Stomach (tissue), 4 donors: ENCODE data around the gene SGCA.

Experiments used
- POLR2A ChIP-seq, 4 donors: fragments of 450-650 bp; IDR thresholded peaks; one replicate each; pipeline ENCODE4 v1.6.1; 2016; ENCODE audit warnings: antibody characterized with exemption in 4 of 4, control low read depth in 2 of 4, mild to moderate bottlenecking in 1 of 4, moderate library complexity in 1 of 4
- POLR2AphosphoS5 ChIP-seq, 3 donors: sonication (generic); formaldehyde crosslinking; IDR thresholded peaks; one replicate each; pipeline ENCODE4 v1.6.1; 2016; ENCODE audit warnings: antibody characterized with exemption in 3 of 3
- TF ChIP-seq, protein P1 (sequence below), 7 experiments: fragments of 450-650 bp in 4 of 7; fragments of 200-600 bp in 3 of 7; sonication (generic) in 3 of 7; IDR thresholded peaks; one replicate each; pipeline ENCODE4 v1.5.1; 2016 to 2019; ENCODE audit warnings: antibody characterized with exemption in 7 of 7, control low read depth in 2 of 7, mild to moderate bottlenecking in 1 of 7

DNA sequence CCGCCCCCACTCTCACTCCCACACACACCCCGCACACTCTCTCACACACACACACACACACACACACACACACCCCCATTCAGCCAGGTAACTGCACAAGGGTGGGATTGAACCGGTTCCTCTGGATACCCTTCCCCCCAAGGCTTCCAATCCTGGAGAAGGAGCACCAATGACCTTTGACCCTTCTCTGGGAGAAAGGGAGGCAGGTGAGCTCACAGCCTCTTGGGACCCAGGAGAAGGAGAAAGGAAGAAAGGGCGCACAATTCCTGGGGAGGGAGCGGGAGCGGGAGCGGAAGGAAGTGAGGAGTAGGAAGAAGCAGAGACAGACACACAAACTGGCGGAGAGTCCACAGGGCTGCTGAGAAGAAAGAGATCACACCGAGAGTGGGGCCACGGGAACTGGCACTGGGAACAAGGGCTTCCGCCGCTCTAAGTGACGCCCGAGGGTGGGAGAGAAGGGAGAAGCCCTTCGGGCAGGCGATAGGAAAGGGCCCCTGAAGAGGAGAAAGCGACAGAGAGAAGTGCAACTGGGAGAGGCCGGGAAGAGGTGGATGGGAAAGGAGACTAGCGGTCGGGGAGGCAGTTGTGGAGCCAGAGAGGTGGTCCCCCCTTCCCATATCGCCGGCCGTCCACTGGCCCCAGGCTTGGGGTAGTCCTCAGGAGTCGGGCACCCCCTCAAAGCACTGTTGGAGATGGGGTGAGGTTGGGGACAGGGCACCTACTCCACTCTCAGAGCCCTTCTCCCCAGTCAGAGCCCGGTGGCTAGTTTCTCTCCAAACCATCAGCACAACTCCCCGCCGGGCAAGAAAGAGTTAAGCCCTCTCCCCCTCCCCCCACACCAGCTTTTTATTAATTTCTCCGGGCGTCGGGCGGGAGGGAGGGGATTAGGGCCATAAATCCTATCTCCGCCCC is 37.1 kb upstream of the SGCA start:
- TF ChIP-seq, protein P1, sequence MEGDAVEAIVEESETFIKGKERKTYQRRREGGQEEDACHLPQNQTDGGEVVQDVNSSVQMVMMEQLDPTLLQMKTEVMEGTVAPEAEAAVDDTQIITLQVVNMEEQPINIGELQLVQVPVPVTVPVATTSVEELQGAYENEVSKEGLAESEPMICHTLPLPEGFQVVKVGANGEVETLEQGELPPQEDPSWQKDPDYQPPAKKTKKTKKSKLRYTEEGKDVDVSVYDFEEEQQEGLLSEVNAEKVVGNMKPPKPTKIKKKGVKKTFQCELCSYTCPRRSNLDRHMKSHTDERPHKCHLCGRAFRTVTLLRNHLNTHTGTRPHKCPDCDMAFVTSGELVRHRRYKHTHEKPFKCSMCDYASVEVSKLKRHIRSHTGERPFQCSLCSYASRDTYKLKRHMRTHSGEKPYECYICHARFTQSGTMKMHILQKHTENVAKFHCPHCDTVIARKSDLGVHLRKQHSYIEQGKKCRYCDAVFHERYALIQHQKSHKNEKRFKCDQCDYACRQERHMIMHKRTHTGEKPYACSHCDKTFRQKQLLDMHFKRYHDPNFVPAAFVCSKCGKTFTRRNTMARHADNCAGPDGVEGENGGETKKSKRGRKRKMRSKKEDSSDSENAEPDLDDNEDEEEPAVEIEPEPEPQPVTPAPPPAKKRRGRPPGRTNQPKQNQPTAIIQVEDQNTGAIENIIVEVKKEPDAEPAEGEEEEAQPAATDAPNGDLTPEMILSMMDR (IDR thresholded peaks at IDR 0.05), result no peak
- no peak for TF ChIP-seq POLR2A (IDR thresholded peaks at IDR 0.05)
- no peak for TF ChIP-seq POLR2AphosphoS5 (IDR thresholded peaks at IDR 0.05)
